NCI-H748 treated with DMSO at 0.1 percent for 48 hours (cell line): ENCODE data around the gene EPN1.

Experiments
- DNase-seq: peaks from one replicate; lab custom pipeline; 2025; lab: John Stamatoyannopoulos, UW

Gene EPN1

GRCh38 chr19:55660991-55661390 lies 14.0 kb upstream of the EPN1 start:
- no peak for DNase-seq

- DNase-seq = no peak
Measured at GRCh38 chr19:55661826-55662225, 13.2 kb upstream of the EPN1 start.

- DNase-seq = no peak
Measured at GRCh38 chr19:55663846-55664536, 11.0 kb upstream of the EPN1 start.

- no peak for DNase-seq
Measured at GRCh38 chr19:55666343-55667005, 8.6 kb upstream of the EPN1 start.

- no peak for DNase-seq
Measured at GRCh38 chr19:55667006-55667381, 8.0 kb upstream of the EPN1 start.

GRCh38 chr19:55667511-55667910 lies 7.5 kb upstream of the EPN1 start:
- DNase-seq = no peak

GRCh38 chr19:55667958-55668357 lies 7.1 kb upstream of the EPN1 start:
- DNase-seq = no peak

- DNase-seq = no peak
Measured at GRCh38 chr19:55668603-55669348, 6.2 kb upstream of the EPN1 start.

GRCh38 chr19:55669418-55670279 lies 5.4 kb upstream of the EPN1 start:
- no peak for DNase-seq

GRCh38 chr19:55670280-55671053 lies 4.6 kb upstream of the EPN1 start:
- DNase-seq = no peak

GRCh38 chr19:55671054-55671378 lies 4.0 kb upstream of the EPN1 start:
- no peak for DNase-seq

- DNase-seq = no peak
Measured at GRCh38 chr19:55672418-55672817, 2.6 kb upstream of the EPN1 start.

GRCh38 chr19:55673465-55673864 lies 1.6 kb upstream of the EPN1 start:
- no peak for DNase-seq

GRCh38 chr19:55673889-55674288 lies 1.1 kb upstream of the EPN1 start:
- DNase-seq = no peak

GRCh38 chr19:55674459-55674840 lies 576 bp upstream of the EPN1 start:
- no peak for DNase-seq

- no peak for DNase-seq
Measured at GRCh38 chr19:55675661-55676354, 782 bp downstream of the EPN1 start.

GRCh38 chr19:55676383-55676782 lies 1.4 kb downstream of the EPN1 start:
- DNase-seq = no peak

- no peak for DNase-seq
Measured at GRCh38 chr19:55676889-55677505, 2.0 kb downstream of the EPN1 start.

GRCh38 chr19:55677572-55678028 lies 2.6 kb downstream of the EPN1 start:
- no peak for DNase-seq

GRCh38 chr19:55678121-55678671 lies 3.2 kb downstream of the EPN1 start:
- no peak for DNase-seq
